K562 (cell line): ENCODE data around the gene ZNF649. TPM values are rescaled to one million over a fixed set of nuclear protein-coding genes. Genes with fewer than 3 reads are reported as not detected.

Source experiments
- BRF2 ChIP-seq: IDR thresholded peaks from 3 replicates; pipeline ENCODE4 v1.6.1; 2011; ENCODE audit warnings: borderline replicate concordance, mild to moderate bottlenecking; ENCODE audit not compliant: insufficient read length, insufficient read depth
- CBFA2T3 ChIP-seq: fragments of 450-650 bp; IDR thresholded peaks from 2 replicates; pipeline ENCODE4 v1.6.1; 2017
- CBX5 ChIP-seq: IDR thresholded peaks from 2 replicates; pipeline ENCODE4 v1.6.1; 2014; ENCODE audit warnings: low read depth, borderline replicate concordance
- CREB3L1 ChIP-seq: fragments of 450-650 bp; IDR thresholded peaks from 2 replicates; pipeline ENCODE4 v1.6.1; 2014; ENCODE audit warnings: low read depth, mild to moderate bottlenecking, moderate library complexity, borderline replicate concordance
- ELF4 ChIP-seq: fragments of 450-650 bp; formaldehyde crosslinking; IDR thresholded peaks from 2 replicates; pipeline ENCODE4 v1.4.0; 2022; ENCODE audit warnings: missing genetic modification characterization
- ESRRB ChIP-seq: fragments of 250-450 bp; sonication (Bioruptor Pico); IDR thresholded peaks from 2 replicates; pipeline ENCODE4 v1.5.0; 2020; ENCODE audit warnings: mild to moderate bottlenecking, moderate library complexity, borderline replicate concordance
- FOXA1 ChIP-seq: fragments of 450-650 bp; IDR thresholded peaks from 2 replicates; pipeline ENCODE4 v1.6.1; 2016; ENCODE audit warnings: mild to moderate bottlenecking, borderline replicate concordance
- GTF2E2 ChIP-seq: fragments of 200-800 bp; sonication (Bioruptor generic); IDR thresholded peaks from 2 replicates; pipeline ENCODE4 v1.6.1; 2016; ENCODE audit warnings: missing genetic modification characterization, missing compliant biosample characterization
- HDAC6 ChIP-seq: IDR thresholded peaks from 2 replicates; pipeline ENCODE4 v1.6.1; 2012; ENCODE audit warnings: low read depth, mild to moderate bottlenecking, control low read depth, inconsistent platforms, low read length, moderate library complexity
- HMGXB4 ChIP-seq: sonication (generic); formaldehyde crosslinking; IDR thresholded peaks from 2 replicates; pipeline ENCODE4 v1.8.1; 2023; ENCODE audit warnings: mild to moderate bottlenecking, missing genetic modification reagents
- KAT7 ChIP-seq: sonication (generic); formaldehyde crosslinking; IDR thresholded peaks from 2 replicates; pipeline ENCODE4 v1.8.0; 2022; ENCODE audit warnings: missing genetic modification reagents, mild to moderate bottlenecking, borderline replicate concordance
- MTF1 ChIP-seq: fragments of 250-450 bp; sonication (Bioruptor Pico); IDR thresholded peaks from 2 replicates; pipeline ENCODE4 v1.9.0; 2021; ENCODE audit warnings: moderate library complexity, mild to moderate bottlenecking, inconsistent platforms, borderline replicate concordance
- NKRF ChIP-seq: fragments of 450-650 bp; IDR thresholded peaks from 2 replicates; pipeline ENCODE4 v1.6.1; 2016; ENCODE audit warnings: borderline replicate concordance
- SMAD2 ChIP-seq: fragments of 150-350 bp; IDR thresholded peaks from 2 replicates; pipeline ENCODE4 v1.6.1; 2014; ENCODE audit warnings: low read depth, mild to moderate bottlenecking, low read length
- SMARCA4 ChIP-seq: fragments of 450-650 bp; IDR thresholded peaks from 2 replicates; pipeline ENCODE4 v1.6.1; 2016
- TCF3 ChIP-seq: sonication (generic); formaldehyde crosslinking; IDR thresholded peaks from 2 replicates; pipeline ENCODE4 v1.4.0; 2020; ENCODE audit warnings: mild to moderate bottlenecking, missing genetic modification reagents
- ZNF12 ChIP-seq: sonication (generic); formaldehyde crosslinking; IDR thresholded peaks from 2 replicates; pipeline ENCODE4 v1.4.0; 2020; ENCODE audit warnings: mild to moderate bottlenecking, missing genetic modification reagents
- ZNF24 ChIP-seq: fragments of 450-650 bp; IDR thresholded peaks from 2 replicates; pipeline ENCODE4 v1.6.1; 2016
- ZNF3 ChIP-seq: fragments of 250-450 bp; sonication (Bioruptor Pico); IDR thresholded peaks from 2 replicates; pipeline ENCODE4 v1.5.0; 2021; ENCODE audit warnings: mild to moderate bottlenecking, moderate library complexity
- ZNF431 ChIP-seq: sonication (generic); formaldehyde crosslinking; IDR thresholded peaks from 2 replicates; pipeline ENCODE4 v1.8.0; 2022; ENCODE audit warnings: mild to moderate bottlenecking, missing genetic modification reagents
- ZNF584 ChIP-seq: fragments of 200-800 bp; sonication (Bioruptor generic); IDR thresholded peaks from 2 replicates; pipeline ENCODE4 v1.6.1; 2016; ENCODE audit warnings: low read depth, mild to moderate bottlenecking, missing genetic modification characterization, missing compliant biosample characterization
- ZNF644 ChIP-seq: fragments of 200-800 bp; sonication (Bioruptor generic); IDR thresholded peaks from 2 replicates; pipeline ENCODE4 v1.6.1; 2016; ENCODE audit warnings: low read depth, missing genetic modification characterization, missing compliant biosample characterization
- ZNF77 ChIP-seq: fragments of 250-450 bp; sonication (Bioruptor Pico); IDR thresholded peaks from 2 replicates; pipeline ENCODE4 v1.5.0; 2020
- polyA plus RNA-seq, 8 experiments: library from polyadenylated mRNA; depleted of rRNA in 4 of 8; stranded (reverse) in 5 of 8; unstranded in 3 of 8; fragments of >200 nt; fragmentation: Nextera tagmentation in 2 of 8; fragmentation: Illumina TruSeq in 1 of 8; extraction: Ambion mirVana in 2 of 8; extraction: Trizol in 1 of 8; gene quantifications; 2 replicates each; pipeline versions ENCODE4 v1.2.1 to v1.2.3, GENCODE V29; 2011 to 2014; ENCODE audit warnings: inconsistent platforms in 1 of 8, missing spikeins in 1 of 8
- total RNA-seq, 7 experiments: library from RNA; depleted of rRNA in 6 of 7; stranded (reverse); fragments of >200 nt in 6 of 7; fragmentation: Illumina TruSeq in 2 of 7; extraction: Trizol in 2 of 7; gene quantifications; 2 replicates each; pipeline versions ENCODE4 v1.2.1 to v1.2.3, GENCODE V29; 2011 to 2021; ENCODE audit warnings: low replicate concordance in 1 of 7

The ZNF649 gene
- total and polyA plus RNA-seq, 9 of the 15 experiments (the other 6 are each of a cell fraction or from before 2014, with no cell fraction given), result 1.4 to 14.9 (median 8.3) TPM

GRCh38 chr19:51904331-51905165 is at the start of gene ZNF649 (continued):
- TF ChIP-seq ELF4 (CRISPR knock-in tag), result 0 out of 2 replicates have a peak, but pooled peaks have one; percentile 61
- peak; percentile 76; the same call in 1 of the 2 replicates for TF ChIP-seq NKRF
- peak; percentile 90 for TF ChIP-seq ZNF584 (CRISPR knock-in tag)
- TF ChIP-seq CBX5, result no peak
- TF ChIP-seq SMARCA4, result peak; percentile 45; the same call in 1 of the 2 replicates
- peak; percentile 95 for TF ChIP-seq ZNF644 (tag)
- no peak for TF ChIP-seq MTF1 (CRISPR knock-in tag)
- TF ChIP-seq KAT7 (CRISPR knock-in tag), result no peak
- TF ChIP-seq GTF2E2 (tag), result no peak; the same call in 1 of the 2 replicates
- no peak for TF ChIP-seq SMAD2
- no peak for TF ChIP-seq ZNF24
- no peak for TF ChIP-seq FOXA1
- TF ChIP-seq ZNF3 (CRISPR knock-in tag), result no peak
- TF ChIP-seq HMGXB4 (CRISPR knock-in tag), result no peak
- TF ChIP-seq TCF3, result no peak
- TF ChIP-seq HDAC6, result no peak
- no peak for TF ChIP-seq ZNF431 (CRISPR knock-in tag)
- peak; percentile 65; the same call in 1 of the 2 replicates for TF ChIP-seq ZNF12 (CRISPR knock-in tag)
- TF ChIP-seq CBFA2T3, result no peak
- no peak for TF ChIP-seq ZNF77
- no peak for TF ChIP-seq BRF2
- 0 out of 2 replicates have a peak, but pooled peaks have one; percentile 32 for TF ChIP-seq CREB3L1
- TF ChIP-seq ESRRB (CRISPR knock-in tag), result no peak
